ENCODE results near the gene SYS1.

SYS1 gene

DNA sequence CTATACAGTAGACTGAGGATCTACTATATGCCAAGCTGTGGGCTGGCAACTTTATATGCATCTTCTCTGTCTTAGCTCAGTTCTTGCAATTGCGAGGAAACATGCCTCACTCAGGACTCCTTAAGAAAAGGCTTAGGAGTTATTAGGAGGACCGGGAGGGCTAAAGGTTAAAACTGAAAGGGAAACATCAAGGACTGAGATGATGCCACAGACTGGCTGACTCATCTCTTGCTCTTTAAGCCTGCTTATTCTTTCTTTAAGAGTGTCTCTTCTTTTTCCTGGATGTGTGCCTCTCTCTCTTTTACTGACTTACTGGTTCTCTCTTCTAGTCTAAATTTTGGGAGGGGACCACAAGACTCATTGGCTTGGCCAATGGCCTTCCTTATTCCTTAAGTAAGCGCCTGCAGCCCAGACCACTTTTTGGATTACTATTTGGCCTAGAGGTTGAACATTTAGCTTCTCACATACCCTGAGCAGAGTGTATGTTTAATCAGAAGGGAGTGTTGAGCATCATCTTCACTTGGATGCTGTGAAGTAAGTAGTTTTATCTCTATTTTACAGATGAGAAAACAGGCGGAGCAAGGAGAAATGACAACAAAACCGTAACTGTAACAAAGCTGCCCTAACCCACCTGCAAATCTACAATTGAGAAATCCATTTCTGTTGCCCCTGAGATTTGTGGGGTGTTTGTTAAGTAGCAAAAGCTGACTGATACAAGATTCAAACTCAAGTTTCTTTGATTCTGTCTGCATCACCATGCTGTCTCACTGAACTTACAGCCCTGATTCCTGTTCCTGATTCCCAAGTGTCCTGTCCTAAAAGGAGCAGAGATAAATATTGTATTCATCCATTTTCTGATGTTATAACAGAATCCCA is 7.5 kb upstream of the SYS1 start:
- DNase-seq (ENCODE audit: low spot score), result peak; percentile 24

DNA sequence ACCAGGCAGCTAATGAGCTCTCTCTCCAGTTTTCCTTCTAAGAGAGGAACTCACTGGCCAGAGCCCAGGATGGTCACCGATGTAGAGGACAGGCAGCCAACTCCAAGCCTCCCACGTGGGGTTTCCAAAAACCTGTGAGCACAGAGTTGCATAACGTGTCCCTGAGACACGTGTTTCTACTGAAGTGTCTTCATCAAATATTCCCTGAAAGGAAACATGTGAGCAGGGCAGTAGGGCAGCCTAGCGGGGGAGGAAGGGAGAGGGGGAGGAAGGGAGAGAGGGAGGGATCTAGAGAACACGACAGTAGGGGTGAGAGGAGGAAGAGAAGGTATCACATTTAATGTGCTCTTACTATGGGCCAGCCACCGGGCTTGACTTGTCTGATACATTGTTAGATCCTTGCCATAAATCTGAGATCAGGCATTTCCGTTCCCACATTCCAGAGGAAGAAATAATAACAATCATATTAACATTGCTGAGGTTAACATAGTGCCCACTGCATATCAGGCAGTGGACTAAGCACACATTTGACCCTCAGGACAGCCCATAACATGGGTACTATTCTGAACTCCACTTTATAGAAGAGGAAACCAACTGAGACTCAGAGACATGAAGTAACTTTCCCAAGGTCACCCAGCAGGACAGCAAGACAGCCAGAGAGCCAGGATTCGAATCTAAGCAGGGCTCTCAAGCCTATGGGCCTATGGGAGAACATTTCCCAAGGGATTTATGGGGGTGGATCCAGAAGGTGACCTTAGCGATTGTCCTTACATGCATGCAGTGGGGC is 4.5 kb upstream of the SYS1 start:
- no peak for DNase-seq (ENCODE audit: low spot score)

- no peak for DNase-seq (ENCODE audit: low spot score)
These were observed 3.9 kb upstream of the SYS1 start for GRCh38 chr20:45359069-45359405.

- no peak for DNase-seq (ENCODE audit: low spot score)
These were observed 3.4 kb upstream of the SYS1 start for GRCh38 chr20:45359406-45360148.

- no peak for DNase-seq (ENCODE audit: low spot score)
These were observed 1.2 kb upstream of the SYS1 start for GRCh38 chr20:45361793-45362192.

- DNase-seq (ENCODE audit: low spot score), result no peak
These were observed 896 bp downstream of the SYS1 start for GRCh38 chr20:45363611-45364492.

DNA sequence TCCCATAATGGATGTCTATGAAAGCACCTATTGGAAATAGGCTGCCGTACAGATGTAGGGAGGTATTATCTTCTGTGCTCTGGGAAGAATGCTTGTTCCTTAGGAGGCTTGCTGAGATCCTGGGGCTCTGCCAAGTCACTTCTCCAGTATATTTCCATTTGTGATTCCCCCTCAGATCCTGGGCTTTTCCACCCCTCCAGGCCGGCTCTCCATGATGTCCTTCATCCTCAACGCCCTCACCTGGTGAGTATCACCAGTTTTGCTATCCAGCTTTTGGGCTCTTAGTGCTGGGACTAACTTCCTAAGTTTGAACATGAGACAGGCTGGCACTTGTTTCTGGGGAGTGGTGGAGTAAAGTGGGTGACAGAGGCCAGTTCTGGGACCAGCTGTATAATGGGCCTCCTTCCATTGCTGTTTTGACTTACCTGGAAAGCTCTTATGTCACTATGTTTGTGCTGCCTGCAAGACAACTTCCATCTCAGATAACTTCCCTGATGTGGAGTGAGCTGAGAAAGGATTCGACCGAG is 2.6 kb downstream of the SYS1 start:
- no peak for DNase-seq (ENCODE audit: low spot score)

DNA sequence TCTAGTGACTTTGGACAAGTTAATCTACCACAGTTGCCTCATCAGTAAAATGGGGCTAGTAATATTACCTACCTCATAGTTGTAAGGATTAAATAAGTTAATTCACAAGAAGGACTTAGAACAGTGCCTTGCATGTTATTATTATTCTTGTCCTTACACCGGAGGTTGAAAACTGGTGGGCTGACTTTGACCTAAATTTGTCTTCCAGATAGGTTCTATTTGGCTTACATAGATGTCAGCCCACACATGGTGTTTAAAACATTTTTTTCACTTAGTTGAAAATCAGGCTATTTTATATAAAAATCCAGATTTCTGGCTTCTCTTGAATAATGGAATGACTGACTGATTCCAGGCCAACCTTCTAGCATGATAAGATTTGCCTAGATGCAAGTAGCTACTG is 3.2 kb downstream of the SYS1 start:
- DNase-seq (ENCODE audit: low spot score), result no peak

DNA sequence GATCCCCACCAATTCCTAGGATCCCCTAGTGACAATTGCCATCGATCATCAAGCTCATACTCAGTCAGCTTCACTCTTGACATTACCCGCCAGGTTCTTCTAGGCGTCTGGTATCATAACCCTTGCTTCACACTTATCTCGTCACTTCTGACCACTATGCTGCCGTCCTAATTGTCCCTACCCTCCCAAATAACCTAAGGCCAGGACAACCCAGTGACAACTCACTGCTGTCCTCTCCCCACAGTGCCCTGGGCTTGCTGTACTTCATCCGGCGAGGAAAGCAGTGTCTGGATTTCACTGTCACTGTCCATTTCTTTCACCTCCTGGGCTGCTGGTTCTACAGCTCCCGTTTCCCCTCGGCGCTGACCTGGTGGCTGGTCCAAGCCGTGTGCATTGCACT is 3.7 kb downstream of the SYS1 start:
- DNase-seq (ENCODE audit: low spot score), result no peak

- DNase-seq (ENCODE audit: low spot score), result no peak
These were observed 4.2 kb downstream of the SYS1 start for GRCh38 chr20:45367126-45367525.

DNA sequence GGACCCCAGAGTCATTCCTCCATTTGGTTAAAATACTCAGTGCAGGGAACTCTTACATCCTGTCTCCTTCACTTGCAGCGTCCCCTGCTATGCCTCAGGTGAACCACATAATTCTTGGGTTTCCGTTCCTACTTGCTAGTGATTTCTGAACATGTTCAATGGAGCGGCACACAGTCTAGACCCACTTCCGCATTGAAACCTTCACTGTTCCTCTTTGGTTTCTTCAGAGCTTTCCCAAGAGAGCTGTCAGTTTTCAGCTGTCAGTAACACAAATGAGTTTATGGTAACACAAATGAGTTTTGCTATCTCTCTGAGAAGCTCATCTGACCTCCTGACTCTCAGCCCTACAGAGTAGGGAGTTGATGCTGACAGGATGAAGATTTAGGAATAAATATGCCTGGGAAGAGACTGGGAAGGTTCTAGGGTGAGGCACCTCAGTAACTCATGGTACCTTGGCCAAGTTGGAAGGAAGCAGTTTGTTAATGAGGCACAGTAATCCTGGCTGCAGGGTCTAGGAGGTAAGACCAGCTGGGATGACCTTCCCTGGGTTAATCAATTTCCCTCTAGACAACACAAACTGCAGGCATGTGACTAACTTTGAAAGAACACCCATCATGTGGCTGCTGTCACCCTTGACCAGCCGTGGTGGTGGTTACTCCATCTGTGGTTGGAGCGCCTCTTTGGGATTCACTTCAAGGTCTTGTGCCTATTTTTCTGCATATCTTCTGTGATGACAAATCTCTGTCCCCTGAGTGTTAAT is 5.4 kb downstream of the SYS1 start:
- peak; percentile 49 for DNase-seq (ENCODE audit: low spot score)

GRCh38 chr20:45370571-45371160 is 7.7 kb downstream of the SYS1 start:
- DNase-seq (ENCODE audit: low spot score), result no peak

GRCh38 chr20:45372241-45372640 is 9.3 kb downstream of the SYS1 start:
- DNase-seq (ENCODE audit: low spot score), result no peak

GRCh38 chr20:45372646-45373352 is 9.8 kb downstream of the SYS1 start:
- DNase-seq (ENCODE audit: low spot score), result no peak

GRCh38 chr20:45373353-45374100 is 10.6 kb downstream of the SYS1 start:
- DNase-seq (ENCODE audit: low spot score), result peak; percentile 91

DNA sequence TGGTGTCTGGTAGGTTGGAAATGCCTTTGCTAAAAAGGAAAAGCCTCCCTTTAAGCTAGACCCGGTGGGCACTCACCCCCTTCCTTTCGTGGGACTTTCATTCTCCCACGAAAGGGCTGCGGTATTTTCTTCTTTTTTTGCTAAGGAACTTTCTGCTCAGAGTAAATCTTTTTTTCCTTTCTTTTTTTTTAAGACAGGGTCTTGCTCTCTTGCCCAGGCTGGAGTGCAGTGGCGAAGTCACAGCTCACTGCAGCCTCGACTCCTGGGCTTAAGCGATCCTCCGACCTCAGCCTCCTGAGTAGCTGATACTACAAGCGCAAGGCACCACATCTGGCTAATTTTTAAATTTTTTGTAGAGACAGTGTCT is 11.1 kb downstream of the SYS1 start:
- DNase-seq (ENCODE audit: low spot score), result no peak

GRCh38 chr20:45374966-45375365 is 12.0 kb downstream of the SYS1 start:
- DNase-seq (ENCODE audit: low spot score), result no peak

GRCh38 chr20:45377269-45377668 is 14.3 kb downstream of the SYS1 start:
- no peak for DNase-seq (ENCODE audit: low spot score)

GRCh38 chr20:45378191-45378590 is 15.2 kb downstream of the SYS1 start, which contains the start of gene TP53TG5:
Gene TP53TG5, minus strand, starts transcription at chr20:45378325. Its CDS starts 89 bp downstream, at chr20:45378236.
- DNase-seq (ENCODE audit: low spot score), result no peak

Measured in CD4-positive, alpha-beta T cell treated with Interleukin-2 at 100 ng/mL for 4 hours (primary cell).